Measurements from ENCODE around the gene DHRSX. TPM values are rescaled to one million over a fixed set of nuclear protein-coding genes. Genes with fewer than 3 reads are reported as not detected.

Gene DHRSX
- total and polyA plus RNA-seq, 2 of the 8 experiments (the other 6 are each of a cell fraction or from before 2014, with no cell fraction given): 35.1 to 43.4 TPM

- H2BK15ac ChIP-seq (ENCODE audit: low read length): no peak overlapping the region
- TF ChIP-seq ZNF274 (IDR thresholded peaks at IDR 0.05; ENCODE audit: borderline replicate concordance, extremely low read depth, low read length) (no peak), BACH1 (IDR thresholded peaks at IDR 0.05; ENCODE audit: low read length) (no peak), KDM4A (IDR thresholded peaks at IDR 0.05; ENCODE audit: low read depth, low read length, severe bottlenecking) (no peak)
- H4K20me1 ChIP-seq (replicated peaks in 1 of 2; ENCODE audit: control insufficient read depth in 1 of 2, insufficient read depth in 2 of 2, low read length in 2 of 2): no peaks in the 10 kb centered on the region
- FAIRE-seq: no peak
- H3K79me1 ChIP-seq (ENCODE audit: low read depth, low read length): no peaks in the 10 kb centered on the region
- no peak for DNase-seq (ENCODE audit: low read depth in 1 of 2, low spot score in 2 of 2)
- H3K79me2 ChIP-seq (ENCODE audit: control insufficient read depth in 1 of 2, insufficient read depth in 2 of 2, low read length in 2 of 2): peaks cover 1 to 3% of the 10 kb centered on the region in 2 experiments; a peak in 3 of 4 replicates
- H4K5ac ChIP-seq (ENCODE audit: insufficient read length, low read depth, low read length): no peak overlapping the region
- no peak overlapping the region for H3K14ac ChIP-seq (ENCODE audit: insufficient read length)
- no peak overlapping the region for H4K8ac ChIP-seq (ENCODE audit: extremely low read depth, insufficient read depth, low read length)
- no peaks in the 10 kb centered on the region; the same call in 1 of the 2 replicates for H3K23me2 ChIP-seq (ENCODE audit: low read depth, low read length)
- no peaks in the 10 kb centered on the region for H3K27me3 ChIP-seq (replicated peaks in 1 of 4; ENCODE audit: control insufficient read depth in 3 of 4, extremely low read depth in 1 of 4, insufficient read depth in 3 of 4, low read length in 3 of 4)
- H2AFZ ChIP-seq (ENCODE audit: low read length): no peak overlapping the region
- H3K4me2 ChIP-seq (ENCODE audit: insufficient read depth in 1 of 2, low read depth in 2 of 2, low read length in 2 of 2): no peak overlapping the region
- H2BK120ac ChIP-seq (replicated peaks; ENCODE audit: low read depth, low read length): no peak overlapping the region
- peaks cover 0 to 5% (median 0%) of the 10 kb centered on the region in 4 experiments; a peak in 2 of 7 replicates for H3K4me1 ChIP-seq (replicated peaks in 1 of 4; ENCODE audit: control insufficient read depth in 3 of 4, insufficient read depth in 4 of 4, low read length in 3 of 4)
- no peak overlapping the region for H2BK20ac ChIP-seq (ENCODE audit: low read length)
- no peaks in the 10 kb centered on the region for H3K36me3 ChIP-seq (ENCODE audit: control insufficient read depth in 2 of 4, insufficient read depth in 4 of 4, low read length in 3 of 4)
- H4K91ac ChIP-seq (replicated peaks; ENCODE audit: insufficient read length, low read length): no peak overlapping the region
- H2BK5ac ChIP-seq (ENCODE audit: low read depth, low read length): no peak overlapping the region
- no peak overlapping the region for H3K4me3 ChIP-seq (ENCODE audit: extremely low read depth in 1 of 4, insufficient read depth in 2 of 4, low read depth in 3 of 4, low read length in 4 of 4)
- H3K9ac ChIP-seq (replicated peaks in 1 of 4; ENCODE audit: extremely low read depth in 1 of 4, low read depth in 3 of 4, low read length in 3 of 4): no peak overlapping the region
- WGBS, 2 experiments (ENCODE audit: extremely low coverage in 1 of 2, insufficient coverage in 1 of 2, insufficient read length in 1 of 2, insufficient replicate concordance in 2 of 2, low coverage in 1 of 2, low lambda C conversion rate in 2 of 2, missing lambda C conversion rate in 1 of 2): 91% methylated on average over 7 of the region's 7 CpGs; no CpG with 5 or more reads in 1 of the 2 experiments
- CTCF ChIA-PET (ENCODE audit: partially characterized antibody): no interaction called here
- H3K4ac ChIP-seq (replicated peaks; ENCODE audit: insufficient read length, low read depth, low read length): no peak overlapping the region
- POLR2A ChIA-PET (ENCODE audit: partially characterized antibody): no interaction called here
- no peak overlapping the region for H2BK12ac ChIP-seq (ENCODE audit: low read depth, low read length)
- H3K18ac ChIP-seq (ENCODE audit: extremely low read depth, low read length): no peak overlapping the region
- no peaks in the 10 kb centered on the region for H3K9me3 ChIP-seq (ENCODE audit: insufficient read depth in 2 of 2, low read depth in 1 of 2, low read length in 1 of 2)
- H3K27ac ChIP-seq (ENCODE audit: low read depth, low read length): no peak overlapping the region
- H3K23ac ChIP-seq (ENCODE audit: insufficient read length): no peak overlapping the region
- no peak overlapping the region for H3K56ac ChIP-seq (replicated peaks; ENCODE audit: insufficient read length, low read depth, low read length)
- H2AK5ac ChIP-seq (ENCODE audit: low read depth, low read length): no peak overlapping the region
Observed at GRCh38 chrX:2504706-2505332, 4.0 kb upstream of the DHRSX start.
